ENCODE measurements around the gene ARGLU1. TPM values are rescaled to one million over a fixed set of nuclear protein-coding genes. Genes with fewer than 3 reads are reported as not detected.

The ARGLU1 gene
- total and polyA plus RNA-seq, 4 donors = 23.2 to 178 (median 125) TPM

GRCh38 chr13:106562301-106562700 is 5.6 kb downstream of the ARGLU1 start:
- 80 to 84% methylated on average over 1 of the region's 1 CpG for WGBS, 2 donors
- no peaks in the 10 kb centered on the region for H3K27me3 ChIP-seq (ENCODE audit: control insufficient read depth in 1 of 2, insufficient read depth in 2 of 2, low read length in 1 of 2)
- H3K36me3 ChIP-seq (ENCODE audit: control insufficient read depth in 1 of 2, insufficient read depth in 2 of 2, low read length in 1 of 2) = peaks cover 0 to 3% of the 10 kb centered on the region in 2 donors
- peaks cover 7 to 21% of the 10 kb centered on the region in 2 donors for H3K4me1 ChIP-seq (ENCODE audit: control insufficient read depth in 1 of 2, insufficient read depth in 2 of 2, low read length in 2 of 2)
- DNase-seq (no peak), ATAC-seq (ENCODE audit: low FRiP score) (no peak)
- H3K9me3 ChIP-seq (ENCODE audit: control insufficient read depth, low read length) = no peaks in the 10 kb centered on the region
- H3K4me3 ChIP-seq (ENCODE audit: low read length in 2 of 2) = no peak overlapping the region
- intact Hi-C loops (cut with DNase I) = loop anchor here in 1 of 2 donors (10.0 kb wide), 2 partner anchors 352 to 472 kb away; no protein-coding TSS in a partner anchor
- H3K27ac ChIP-seq (ENCODE audit: low read depth in 1 of 2, low read length in 2 of 2) = no peak overlapping the region

- intact Hi-C loops (cut with DNase I) = loop anchor here in 1 of 2 donors (10.0 kb wide), 2 partner anchors 353 to 473 kb away; no protein-coding TSS in a partner anchor
- no peaks in the 10 kb centered on the region for H3K9me3 ChIP-seq (ENCODE audit: control insufficient read depth, low read length)
Observed at GRCh38 chr13:106561551-106562170, 6.3 kb downstream of the ARGLU1 start.

GRCh38 chr13:106560821-106561220 is 7.1 kb downstream of the ARGLU1 start:
- WGBS, 2 donors = 60 to 67% methylated on average over 1 of the region's 1 CpG
- DNase-seq (no peak), ATAC-seq (ENCODE audit: low FRiP score) (no peak)
- Histone ChIP-seq H3K36me3 (ENCODE audit: control insufficient read depth in 1 of 2, insufficient read depth in 2 of 2, low read length in 1 of 2) (peaks cover 0 to 3% of the 10 kb centered on the region in 2 donors), H3K27ac (ENCODE audit: low read depth in 1 of 2, low read length in 2 of 2) (no peak overlapping the region), H3K4me3 (ENCODE audit: low read length in 2 of 2) (no peak overlapping the region), H3K9me3 (ENCODE audit: control insufficient read depth, low read length) (no peaks in the 10 kb centered on the region), H3K4me1 (ENCODE audit: control insufficient read depth in 1 of 2, insufficient read depth in 2 of 2, low read length in 2 of 2) (peaks cover 7 to 21% of the 10 kb centered on the region in 2 donors), H3K27me3 (ENCODE audit: control insufficient read depth in 1 of 2, insufficient read depth in 2 of 2, low read length in 1 of 2) (no peaks in the 10 kb centered on the region)
- intact Hi-C loops (cut with DNase I) = loop anchor here in 1 of 2 donors (10.0 kb wide), 2 partner anchors 354 to 474 kb away; no protein-coding TSS in a partner anchor

More at GRCh38 chr13:106561551-106562170, 6.3 kb downstream of the ARGLU1 start:
- WGBS, 2 donors = 14 to 18% methylated on average over 6 of the region's 6 CpGs
- H3K4me3 ChIP-seq (ENCODE audit: low read length in 2 of 2) = no peak overlapping the region
- DNase-seq = no peak
- ATAC-seq (ENCODE audit: low FRiP score) = peak; percentile 62
- peaks cover 0 to 3% of the 10 kb centered on the region in 2 donors for H3K36me3 ChIP-seq (ENCODE audit: control insufficient read depth in 1 of 2, insufficient read depth in 2 of 2, low read length in 1 of 2)
- peak overlapping the region in 1 of 2 donors; percentile 51 for H3K27ac ChIP-seq (ENCODE audit: low read depth in 1 of 2, low read length in 2 of 2)
- H3K27me3 ChIP-seq (ENCODE audit: control insufficient read depth in 1 of 2, insufficient read depth in 2 of 2, low read length in 1 of 2) = no peaks in the 10 kb centered on the region
- peaks cover 7 to 21% of the 10 kb centered on the region in 2 donors for H3K4me1 ChIP-seq (ENCODE audit: control insufficient read depth in 1 of 2, insufficient read depth in 2 of 2, low read length in 2 of 2)

- peaks cover 0 to 3% of the 10 kb centered on the region in 2 donors for H3K36me3 ChIP-seq (ENCODE audit: control insufficient read depth in 1 of 2, insufficient read depth in 2 of 2, low read length in 1 of 2)
- no peaks in the 10 kb centered on the region for H3K9me3 ChIP-seq (ENCODE audit: control insufficient read depth, low read length)
- H3K4me1 ChIP-seq (ENCODE audit: control insufficient read depth in 1 of 2, insufficient read depth in 2 of 2, low read length in 2 of 2) = peaks cover 7 to 9% of the 10 kb centered on the region in 2 donors
Observed at GRCh38 chr13:106558527-106558926, 9.4 kb downstream of the ARGLU1 start.

DNA sequence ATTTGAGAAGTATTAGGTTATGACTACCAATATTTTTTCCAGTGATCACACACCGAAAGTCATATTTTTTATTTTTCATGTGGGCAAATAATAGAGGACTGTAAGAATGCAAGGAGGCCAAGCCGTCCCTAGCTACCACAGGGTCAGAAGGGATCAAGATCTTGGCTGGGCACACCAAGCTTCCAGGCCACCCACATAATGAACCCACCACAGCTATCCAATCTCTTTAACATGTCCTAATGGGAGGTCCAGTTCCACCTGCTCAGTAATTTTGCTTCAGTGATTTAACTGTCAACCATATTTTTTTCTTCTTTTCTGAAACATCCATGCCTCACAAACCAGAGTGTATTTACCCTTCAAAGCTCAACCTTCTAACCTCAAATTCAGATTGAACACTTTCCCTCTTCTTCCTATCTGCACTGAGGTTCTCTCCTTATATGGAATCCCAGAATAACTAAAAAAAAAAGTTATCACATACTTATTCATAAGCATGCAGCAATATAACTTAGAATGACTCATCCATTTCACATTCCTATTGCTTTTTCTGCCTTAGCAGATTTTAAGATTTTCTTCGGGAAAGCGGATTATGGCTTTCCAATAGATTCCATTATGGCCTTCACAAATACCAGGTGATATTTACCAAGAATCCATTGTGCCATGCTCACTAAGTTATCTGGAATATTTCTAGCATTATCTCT is 12.2 kb downstream of the ARGLU1 start:
- intact Hi-C loops (cut with DNase I) = loop anchor here in 1 of 2 donors (10.0 kb wide), 1 partner anchor 569 kb away; no protein-coding TSS in a partner anchor
- Histone ChIP-seq H3K4me1 (ENCODE audit: control insufficient read depth in 1 of 2, insufficient read depth in 2 of 2, low read length in 2 of 2) (peaks cover 3 to 4% of the 10 kb centered on the region in 2 donors), H3K9me3 (ENCODE audit: control insufficient read depth, low read length) (no peaks in the 10 kb centered on the region), H3K4me3 (ENCODE audit: low read length in 2 of 2) (no peak overlapping the region), H3K36me3 (ENCODE audit: control insufficient read depth in 1 of 2, insufficient read depth in 2 of 2, low read length in 1 of 2) (peaks cover 0 to 3% of the 10 kb centered on the region in 2 donors), H3K27ac (ENCODE audit: low read depth in 1 of 2, low read length in 2 of 2) (no peak overlapping the region), H3K27me3 (ENCODE audit: control insufficient read depth in 1 of 2, insufficient read depth in 2 of 2, low read length in 1 of 2) (no peaks in the 10 kb centered on the region)
- 68 to 79% methylated on average over 4 of the region's 4 CpGs for WGBS, 2 donors
- ATAC-seq (ENCODE audit: low FRiP score) = no peak
- DNase-seq = no peak

More at GRCh38 chr13:106558527-106558926, 9.4 kb downstream of the ARGLU1 start:
- H3K4me3 ChIP-seq (ENCODE audit: low read length in 2 of 2) = no peak overlapping the region
- no peak for DNase-seq
- no peak for ATAC-seq (ENCODE audit: low FRiP score)
- no peak overlapping the region for H3K27ac ChIP-seq (ENCODE audit: low read depth in 1 of 2, low read length in 2 of 2)
- no peaks in the 10 kb centered on the region for H3K27me3 ChIP-seq (ENCODE audit: control insufficient read depth in 1 of 2, insufficient read depth in 2 of 2, low read length in 1 of 2)
- intact Hi-C loops (cut with DNase I) = loop anchor here in 1 of 2 donors (10.0 kb wide), 1 partner anchor 566 kb away; no protein-coding TSS in a partner anchor

GRCh38 chr13:106551751-106552150 is 16.2 kb downstream of the ARGLU1 start:
- WGBS, 2 donors = 73 to 79% methylated on average over 3 of the region's 3 CpGs
- H3K27me3 ChIP-seq (ENCODE audit: control insufficient read depth in 1 of 2, insufficient read depth in 2 of 2, low read length in 1 of 2) = no peaks in the 10 kb centered on the region
- H3K4me1 ChIP-seq (ENCODE audit: control insufficient read depth in 1 of 2, insufficient read depth in 2 of 2, low read length in 2 of 2) = peaks cover 3 to 5% of the 10 kb centered on the region in 2 donors
- H3K36me3 ChIP-seq (ENCODE audit: control insufficient read depth in 1 of 2, insufficient read depth in 2 of 2, low read length in 1 of 2) = no peaks in the 10 kb centered on the region
- H3K27ac ChIP-seq (ENCODE audit: low read depth in 1 of 2, low read length in 2 of 2) = no peak overlapping the region
- DNase-seq = no peak
- intact Hi-C loops (cut with DNase I) = loop anchor here in 1 of 2 donors (10.0 kb wide), 1 partner anchor 573 kb away; no protein-coding TSS in a partner anchor
- H3K4me3 ChIP-seq (ENCODE audit: low read length in 2 of 2) = no peak overlapping the region
- no peak for ATAC-seq (ENCODE audit: low FRiP score)
- no peaks in the 10 kb centered on the region for H3K9me3 ChIP-seq (ENCODE audit: control insufficient read depth, low read length)

GRCh38 chr13:106551350-106551749 is 16.6 kb downstream of the ARGLU1 start:
- Histone ChIP-seq H3K27me3 (ENCODE audit: control insufficient read depth in 1 of 2, insufficient read depth in 2 of 2, low read length in 1 of 2) (no peaks in the 10 kb centered on the region), H3K36me3 (ENCODE audit: control insufficient read depth in 1 of 2, insufficient read depth in 2 of 2, low read length in 1 of 2) (no peaks in the 10 kb centered on the region), H3K27ac (ENCODE audit: low read depth in 1 of 2, low read length in 2 of 2) (peak overlapping the region in 1 of 2 donors; percentile 28), H3K4me3 (ENCODE audit: low read length in 2 of 2) (no peak overlapping the region), H3K4me1 (ENCODE audit: control insufficient read depth in 1 of 2, insufficient read depth in 2 of 2, low read length in 2 of 2) (peaks cover 3 to 5% of the 10 kb centered on the region in 2 donors), H3K9me3 (ENCODE audit: control insufficient read depth, low read length) (no peaks in the 10 kb centered on the region)
- intact Hi-C loops (cut with DNase I) = loop anchor here in 1 of 2 donors (10.0 kb wide), 1 partner anchor 573 kb away; no protein-coding TSS in a partner anchor
- 95 to 100% methylated on average over 1 of the region's 1 CpG for WGBS, 2 donors
- DNase-seq (no peak), ATAC-seq (ENCODE audit: low FRiP score) (no peak)

- no peaks in the 10 kb centered on the region for H3K27me3 ChIP-seq (ENCODE audit: control insufficient read depth in 1 of 2, insufficient read depth in 2 of 2, low read length in 1 of 2)
- ATAC-seq (ENCODE audit: low FRiP score) (peak; percentile 41), DNase-seq (no peak)
- WGBS, 2 donors = 4 to 11% methylated on average over 4 of the region's 4 CpGs
- no peak overlapping the region for H3K4me3 ChIP-seq (ENCODE audit: low read length in 2 of 2)
- no peaks in the 10 kb centered on the region for H3K9me3 ChIP-seq (ENCODE audit: control insufficient read depth, low read length)
- intact Hi-C loops (cut with DNase I) = loop anchor here in 1 of 2 donors (10.0 kb wide), 1 partner anchor 574 kb away; no protein-coding TSS in a partner anchor
- no peaks in the 10 kb centered on the region for H3K36me3 ChIP-seq (ENCODE audit: control insufficient read depth in 1 of 2, insufficient read depth in 2 of 2, low read length in 1 of 2)
- H3K27ac ChIP-seq (ENCODE audit: low read depth in 1 of 2, low read length in 2 of 2) = no peak overlapping the region
- peaks cover 3 to 5% of the 10 kb centered on the region in 2 donors for H3K4me1 ChIP-seq (ENCODE audit: control insufficient read depth in 1 of 2, insufficient read depth in 2 of 2, low read length in 2 of 2)
Observed at GRCh38 chr13:106550570-106551135, 17.3 kb downstream of the ARGLU1 start.

Data from aorta (tissue), 5 donors.